DND-41 (cell line): ENCODE measurements around the gene SETBP1.
"Not testable (repeated sequence)": the region's sequence is repeated elsewhere in the genome, so short reads cannot be mapped to it uniquely, and the experiment has no call there.

Experiments
- ATAC-seq: fragments of 200-7000 bp; cut with Tn5 transposase; 3 replicates; pipeline ENCODE4 v1.9.1; 2021; ENCODE audit warnings: low read depth; ENCODE audit not compliant: insufficient read depth
- DNase-seq: peaks from one replicate; pipeline ENCODE4 v3.0.0-alpha.2; 2020
- H2AFZ ChIP-seq: 2 replicates; pipeline ENCODE4 v1.6.0; 2012; ENCODE audit warnings: low read depth, low read length
- H3K27ac ChIP-seq: 2 replicates; pipeline ENCODE4 v1.5.1; 2012; ENCODE audit warnings: low read length, inconsistent platforms
- H3K27me3 ChIP-seq: fragments of 200-600 bp; sonication (generic); 2 replicates; pipeline ENCODE4 v1.6.0; 2012; ENCODE audit warnings: low read length, mild to moderate bottlenecking, inconsistent platforms; ENCODE audit not compliant: insufficient read depth, poor library complexity
- H3K36me3 ChIP-seq: 2 replicates; pipeline ENCODE4 v1.5.1; 2012; ENCODE audit warnings: low read length, inconsistent platforms; ENCODE audit not compliant: insufficient read depth
- H3K4me1 ChIP-seq: 2 replicates; pipeline ENCODE4 v1.5.1; 2012; ENCODE audit warnings: mild to moderate bottlenecking, low read length; ENCODE audit not compliant: insufficient read depth
- H3K4me2 ChIP-seq: 2 replicates; pipeline ENCODE4 v1.6.0; 2012; ENCODE audit warnings: mild to moderate bottlenecking, moderate library complexity, low read length, inconsistent platforms; ENCODE audit not compliant: insufficient read depth
- H3K4me3 ChIP-seq, 2 experiments: fragments of 200-600 bp in 1 of 2; shearing (Covaris generic) in 1 of 2; 2 replicates each; pipeline ENCODE4 v1.5.1; 2012 to 2016; ENCODE audit warnings: inconsistent platforms in 2 of 2, low read length in 2 of 2, mild to moderate bottlenecking in 2 of 2, low read depth in 1 of 2, moderate library complexity in 1 of 2
- H3K79me2 ChIP-seq: 2 replicates; pipeline ENCODE4 v1.6.0; 2012; ENCODE audit warnings: low read length, inconsistent platforms; ENCODE audit not compliant: insufficient read depth
- H3K9ac ChIP-seq: 2 replicates; pipeline ENCODE4 v1.6.0; 2012; ENCODE audit warnings: low read depth, mild to moderate bottlenecking, inconsistent platforms, low read length, moderate library complexity
- H3K9me3 ChIP-seq: 2 replicates; pipeline ENCODE4 v1.5.1; 2012; ENCODE audit warnings: low read length, moderate library complexity, mild to moderate bottlenecking, inconsistent platforms; ENCODE audit not compliant: insufficient read depth, severe bottlenecking
- H4K20me1 ChIP-seq: 2 replicates; pipeline ENCODE4 v1.6.0; 2012; ENCODE audit warnings: low read length; ENCODE audit not compliant: insufficient read depth
- CTCF ChIP-seq: IDR thresholded peaks from 2 replicates; pipeline ENCODE4 v1.5.1; 2012; ENCODE audit warnings: borderline replicate concordance, low read length, moderate library complexity, mild to moderate bottlenecking; ENCODE audit not compliant: poor library complexity, severe bottlenecking; ENCODE audit errors: extremely low read depth
- EZH2 ChIP-seq: IDR thresholded peaks from 3 replicates; pipeline ENCODE4 v1.6.1; 2012; ENCODE audit warnings: borderline replicate concordance, low read depth, mild to moderate bottlenecking, moderate library complexity, low read length, inconsistent platforms; ENCODE audit not compliant: severe bottlenecking

Gene SETBP1

GRCh38 chr18:44798433-44799048 is 117.9 kb downstream of the SETBP1 start:
- no peak for ATAC-seq
- Histone ChIP-seq H3K9ac (no peak overlapping the region), H3K4me1 (peaks cover 2% of the 10 kb centered on the region; the same call in 1 of the 2 replicates), H2AFZ (no peak overlapping the region), H3K4me3 (no peak overlapping the region), H3K9me3 (no peaks in the 10 kb centered on the region), H3K36me3 (no peaks in the 10 kb centered on the region), H3K27me3 (no peaks in the 10 kb centered on the region), H3K79me2 (no peaks in the 10 kb centered on the region), H3K27ac (no peak overlapping the region), H4K20me1 (no peaks in the 10 kb centered on the region), H3K4me2 (no peak overlapping the region)
- DNase-seq: no peak
- TF ChIP-seq CTCF (no peak), EZH2 (no peak)

GRCh38 chr18:44799382-44799906 is 118.8 kb downstream of the SETBP1 start:
- ATAC-seq: no peak
- no peak overlapping the region for H3K9ac ChIP-seq
- no peaks in the 10 kb centered on the region for H4K20me1 ChIP-seq
- no peaks in the 10 kb centered on the region for H3K79me2 ChIP-seq
- H3K27ac ChIP-seq: no peak overlapping the region
- peaks cover 2% of the 10 kb centered on the region; the same call in 1 of the 2 replicates for H3K4me1 ChIP-seq
- no peaks in the 10 kb centered on the region for H3K36me3 ChIP-seq
- H3K27me3 ChIP-seq: no peaks in the 10 kb centered on the region
- no peak overlapping the region for H3K4me3 ChIP-seq
- H3K9me3 ChIP-seq: no peaks in the 10 kb centered on the region
- TF ChIP-seq CTCF: no peak
- no peak for TF ChIP-seq EZH2
- no peak for DNase-seq
- H3K4me2 ChIP-seq: no peak overlapping the region
- no peak overlapping the region for H2AFZ ChIP-seq

- Histone ChIP-seq H3K27me3 (no peaks in the 10 kb centered on the region), H3K36me3 (no peaks in the 10 kb centered on the region), H4K20me1 (no peaks in the 10 kb centered on the region), H3K27ac (no peak overlapping the region), H3K9ac (no peak overlapping the region), H3K4me2 (no peak overlapping the region), H3K4me1 (peaks cover 2% of the 10 kb centered on the region; the same call in 1 of the 2 replicates), H3K9me3 (no peaks in the 10 kb centered on the region), H3K4me3 (no peak overlapping the region), H3K79me2 (no peaks in the 10 kb centered on the region), H2AFZ (no peak overlapping the region)
- DNase-seq: no peak
- TF ChIP-seq EZH2 (no peak), CTCF (no peak)
- peak; percentile 68 for ATAC-seq
These were observed 119.3 kb downstream of the SETBP1 start for GRCh38 chr18:44799907-44800421.

GRCh38 chr18:44800766-44801165 is 120.1 kb downstream of the SETBP1 start:
- H4K20me1 ChIP-seq, H3K9ac ChIP-seq, H3K36me3 ChIP-seq, H3K9me3 ChIP-seq, H3K27ac ChIP-seq, H3K4me3 ChIP-seq, H3K4me2 ChIP-seq, DNase-seq, ATAC-seq, H2AFZ ChIP-seq, H3K27me3 ChIP-seq, H3K79me2 ChIP-seq, H3K4me1 ChIP-seq: not testable (repeated sequence)
